ENCODE data around the gene RPS24. TPM values are rescaled to one million over a fixed set of nuclear protein-coding genes. Genes with fewer than 3 reads are reported as not detected.

Gene RPS24
- total and polyA plus RNA-seq, 9 of the 15 experiments (the other 6 are each of a cell fraction or from before 2014, with no cell fraction given), result 1,947 to 7,307 (median 5,944) TPM

DNA sequence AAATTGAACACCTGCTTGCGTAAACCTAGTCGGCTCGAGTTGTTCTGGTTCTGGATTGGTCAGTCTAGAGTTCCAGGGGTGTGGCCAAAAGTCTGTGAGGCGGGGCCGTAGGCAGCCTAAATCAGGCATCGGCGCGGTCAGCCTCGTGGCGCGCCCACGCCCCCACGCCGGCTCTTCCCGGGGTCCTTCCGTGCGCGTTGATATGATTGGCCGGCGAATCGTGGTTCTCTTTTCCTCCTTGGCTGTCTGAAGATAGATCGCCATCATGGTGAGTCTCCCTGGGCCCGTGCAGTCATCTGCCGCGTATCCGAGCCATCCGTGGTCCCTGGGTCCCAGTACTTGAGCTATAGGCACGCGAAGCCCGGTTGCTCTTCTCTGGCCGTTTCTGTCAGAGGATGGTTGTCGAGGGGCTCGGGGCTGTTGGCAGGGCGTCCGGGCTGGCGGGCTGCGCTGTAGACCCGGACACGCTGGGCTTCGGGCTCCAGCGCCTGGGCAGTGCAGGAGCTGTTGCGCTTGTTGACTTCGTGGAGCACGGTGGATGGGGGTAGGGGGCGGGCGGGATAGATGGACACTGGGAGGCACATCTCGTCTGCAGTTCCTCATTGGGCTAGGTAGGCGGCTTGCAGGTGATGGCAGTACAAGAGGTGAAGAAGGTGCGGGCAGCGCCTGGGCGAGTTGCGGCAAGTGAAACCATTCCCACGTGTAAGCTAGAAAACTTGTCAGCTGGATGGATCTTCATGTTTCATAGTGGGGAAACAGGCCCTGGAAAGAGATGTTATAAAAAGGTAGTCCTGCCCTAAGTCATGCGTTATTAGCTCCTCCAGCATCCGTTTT lies at the start of gene RPS24 (continued):
- TF ChIP-seq ZNF253 (CRISPR knock-in tag; conservative IDR thresholded peaks at IDR 0.05), result no peak
- no peak for TF ChIP-seq ADNP (tag; IDR thresholded peaks at IDR 0.05)
- no peak for TF ChIP-seq NR3C1 (CRISPR knock-in tag; IDR thresholded peaks at IDR 0.05)
- no peak for TF ChIP-seq PHTF2 (CRISPR knock-in tag; IDR thresholded peaks at IDR 0.05)
- TF ChIP-seq NR1H2 (CRISPR knock-in tag; IDR thresholded peaks at IDR 0.05), result no peak
- TF ChIP-seq, protein P1, sequence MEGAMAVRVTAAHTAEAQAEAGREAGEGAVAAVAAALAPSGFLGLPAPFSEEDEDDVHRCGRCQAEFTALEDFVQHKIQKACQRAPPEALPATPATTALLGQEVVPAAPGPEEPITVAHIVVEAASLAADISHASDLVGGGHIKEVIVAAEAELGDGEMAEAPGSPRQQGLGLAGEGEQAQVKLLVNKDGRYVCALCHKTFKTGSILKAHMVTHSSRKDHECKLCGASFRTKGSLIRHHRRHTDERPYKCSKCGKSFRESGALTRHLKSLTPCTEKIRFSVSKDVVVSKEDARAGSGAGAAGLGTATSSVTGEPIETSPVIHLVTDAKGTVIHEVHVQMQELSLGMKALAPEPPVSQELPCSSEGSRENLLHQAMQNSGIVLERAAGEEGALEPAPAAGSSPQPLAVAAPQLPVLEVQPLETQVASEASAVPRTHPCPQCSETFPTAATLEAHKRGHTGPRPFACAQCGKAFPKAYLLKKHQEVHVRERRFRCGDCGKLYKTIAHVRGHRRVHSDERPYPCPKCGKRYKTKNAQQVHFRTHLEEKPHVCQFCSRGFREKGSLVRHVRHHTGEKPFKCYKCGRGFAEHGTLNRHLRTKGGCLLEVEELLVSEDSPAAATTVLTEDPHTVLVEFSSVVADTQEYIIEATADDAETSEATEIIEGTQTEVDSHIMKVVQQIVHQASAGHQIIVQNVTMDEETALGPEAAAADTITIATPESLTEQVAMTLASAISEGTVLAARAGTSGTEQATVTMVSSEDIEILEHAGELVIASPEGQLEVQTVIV (CRISPR knock-in tag; IDR thresholded peaks at IDR 0.05; ENCODE audit: borderline replicate concordance), result no peak
- TF ChIP-seq POLR2G (IDR thresholded peaks at IDR 0.05; ENCODE audit: low read depth, low read length), result peak; percentile 100
- peak; percentile 34 to 89 (median 81) for TF ChIP-seq YY1 (IDR thresholded peaks at IDR 0.05; ENCODE audit: borderline replicate concordance in 1 of 3, control insufficient read depth in 1 of 3, extremely low read depth in 1 of 3, insufficient read depth in 3 of 3, insufficient read length in 1 of 3, insufficient replicate concordance in 2 of 3, low read depth in 1 of 3, low read length in 2 of 3)
- TF ChIP-seq, protein P2, sequence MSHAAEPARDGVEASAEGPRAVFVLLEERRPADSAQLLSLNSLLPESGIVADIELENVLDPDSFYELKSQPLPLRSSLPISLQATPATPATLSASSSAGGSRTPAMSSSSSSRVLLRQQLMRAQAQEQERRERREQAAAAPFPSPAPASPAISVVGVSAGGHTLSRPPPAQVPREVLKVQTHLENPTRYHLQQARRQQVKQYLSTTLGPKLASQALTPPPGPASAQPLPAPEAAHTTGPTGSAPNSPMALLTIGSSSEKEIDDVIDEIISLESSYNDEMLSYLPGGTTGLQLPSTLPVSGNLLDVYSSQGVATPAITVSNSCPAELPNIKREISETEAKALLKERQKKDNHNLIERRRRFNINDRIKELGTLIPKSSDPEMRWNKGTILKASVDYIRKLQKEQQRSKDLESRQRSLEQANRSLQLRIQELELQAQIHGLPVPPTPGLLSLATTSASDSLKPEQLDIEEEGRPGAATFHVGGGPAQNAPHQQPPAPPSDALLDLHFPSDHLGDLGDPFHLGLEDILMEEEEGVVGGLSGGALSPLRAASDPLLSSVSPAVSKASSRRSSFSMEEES (CRISPR knock-in tag; IDR thresholded peaks at IDR 0.05), result no peak
- TF ChIP-seq ELF2 (CRISPR knock-in tag; IDR thresholded peaks at IDR 0.05), result peak; percentile 30; the same call in 1 of the 2 replicates
- TF ChIP-seq CBFA2T3 (IDR thresholded peaks at IDR 0.05), result no peak; the same call in 1 of the 2 replicates
- TF ChIP-seq SIX5 (IDR thresholded peaks at IDR 0.05; ENCODE audit: borderline replicate concordance in 1 of 2, insufficient read depth in 1 of 2, low read depth in 1 of 2, low read length in 2 of 2), result 0 out of 4 replicates have a peak, but pooled peaks of 1 of the 2 experiments have one; percentile 2
- no peak for TF ChIP-seq ZNF436 (CRISPR knock-in tag; IDR thresholded peaks at IDR 0.05)
- TF ChIP-seq SMARCC2 (IDR thresholded peaks at IDR 0.05; ENCODE audit: low read depth), result no peak
- TF ChIP-seq NFRKB (IDR thresholded peaks at IDR 0.05; ENCODE audit: low read depth), result peak; percentile 98
- no peak for TF ChIP-seq POLR3A (IDR thresholded peaks at IDR 0.05; ENCODE audit: borderline replicate concordance, extremely low read depth, insufficient read depth, insufficient read length)
- TF ChIP-seq CEBPG (CRISPR knock-in tag; IDR thresholded peaks at IDR 0.05), result peak; percentile 69
- TF ChIP-seq CEBPG (tag; conservative IDR thresholded peaks at IDR 0.05 in 1 of 2, IDR thresholded peaks at IDR 0.05 in 1 of 2), result no peak; a peak in 2 of 4 replicates
- no peak for TF ChIP-seq TCF3 (CRISPR knock-in tag; IDR thresholded peaks at IDR 0.05)
- TF ChIP-seq, protein P3, sequence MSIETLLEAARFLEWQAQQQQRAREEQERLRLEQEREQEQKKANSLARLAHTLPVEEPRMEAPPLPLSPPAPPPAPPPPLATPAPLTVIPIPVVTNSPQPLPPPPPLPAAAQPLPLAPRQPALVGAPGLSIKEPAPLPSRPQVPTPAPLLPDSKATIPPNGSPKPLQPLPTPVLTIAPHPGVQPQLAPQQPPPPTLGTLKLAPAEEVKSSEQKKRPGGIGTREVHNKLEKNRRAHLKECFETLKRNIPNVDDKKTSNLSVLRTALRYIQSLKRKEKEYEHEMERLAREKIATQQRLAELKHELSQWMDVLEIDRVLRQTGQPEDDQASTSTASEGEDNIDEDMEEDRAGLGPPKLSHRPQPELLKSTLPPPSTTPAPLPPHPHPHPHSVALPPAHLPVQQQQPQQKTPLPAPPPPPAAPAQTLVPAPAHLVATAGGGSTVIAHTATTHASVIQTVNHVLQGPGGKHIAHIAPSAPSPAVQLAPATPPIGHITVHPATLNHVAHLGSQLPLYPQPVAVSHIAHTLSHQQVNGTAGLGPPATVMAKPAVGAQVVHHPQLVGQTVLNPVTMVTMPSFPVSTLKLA (conservative IDR thresholded peaks at IDR 0.05), result peak; percentile 92 to 94

Data from K562 (cell line).